Esophagus squamous epithelium (tissue), 5 donors: Measurements from ENCODE around the gene DHRS3. TPM values are rescaled to one million over a fixed set of nuclear protein-coding genes. Genes with fewer than 3 reads are reported as not detected.

Source experiments
- DNase-seq: peaks from one replicate; lab custom pipeline; 2025; lab: John Stamatoyannopoulos, UW
- H3K27ac ChIP-seq, 4 donors: fragments of 200-600 bp; sonication (generic); one replicate each; pipeline ENCODE4 v1.5.1; 2016 to 2019; ENCODE audit warnings: mild to moderate bottlenecking in 1 of 4
- H3K27me3 ChIP-seq, 4 donors: fragments of 200-600 bp; sonication (generic); 1 replicate in 3 of 4; 2 replicates in 1 of 4; pipeline versions ENCODE4 v1.5.1 to v1.6.0; 2017 to 2021; ENCODE audit warnings: antibody characterized with exemption in 1 of 4
- H3K36me3 ChIP-seq, 3 donors: fragments of 200-600 bp; sonication (generic); one replicate each; pipeline ENCODE4 v1.5.1; 2016 to 2019
- H3K4me1 ChIP-seq, 3 donors: fragments of 200-600 bp; sonication (generic); one replicate each; pipeline ENCODE4 v1.5.1; 2017 to 2019
- H3K4me3 ChIP-seq, 4 donors: fragments of 200-600 bp; sonication (generic); 1 replicate in 3 of 4; 2 replicates in 1 of 4; pipeline ENCODE4 v1.5.1; 2016 to 2019; ENCODE audit warnings: mild to moderate bottlenecking in 2 of 4, moderate library complexity in 1 of 4
- H3K9me3 ChIP-seq, 3 donors: fragments of 200-600 bp; sonication (generic); one replicate each; pipeline ENCODE4 v1.5.1; 2016 to 2019
- POLR2A ChIP-seq, 4 donors: fragments of 450-650 bp; IDR thresholded peaks; one replicate each; pipeline ENCODE4 v1.6.1; 2017; ENCODE audit warnings: antibody characterized with exemption in 4 of 4, mild to moderate bottlenecking in 4 of 4, moderate library complexity in 3 of 4
- WGBS, 2 donors: methylation state at CpG; one replicate each; pipeline ENCODE4 v1.1.5; 2018; 5-methylcytosine and 5-hydroxymethylcytosine counted together
- intact Hi-C: fragments of 100-400 bp; cut with DNase I; formaldehyde crosslinking; loops from one replicate; pipeline ENCODE4 v1.15.0; 2022
- total RNA-seq, 4 donors: library from RNA; depleted of rRNA; stranded (reverse); fragments of >200 nt; gene quantifications; one replicate each; pipeline ENCODE4 v1.1.0, GENCODE V29; 2016
- TF ChIP-seq, protein P1 (sequence below), 6 experiments: fragments of 450-650 bp in 4 of 6; fragments of 200-600 bp in 2 of 6; sonication (generic) in 2 of 6; IDR thresholded peaks; one replicate each; pipeline ENCODE4 v1.5.1; 2016 to 2019; ENCODE audit warnings: antibody characterized with exemption in 6 of 6, mild to moderate bottlenecking in 4 of 6, moderate library complexity in 4 of 6
- donor health status: DM: yes; HTN: yes; CAD: no.

Gene DHRS3
- total RNA-seq, 4 donors from 2014 or later: 87.7 to 166 (median 117) TPM

DNA sequence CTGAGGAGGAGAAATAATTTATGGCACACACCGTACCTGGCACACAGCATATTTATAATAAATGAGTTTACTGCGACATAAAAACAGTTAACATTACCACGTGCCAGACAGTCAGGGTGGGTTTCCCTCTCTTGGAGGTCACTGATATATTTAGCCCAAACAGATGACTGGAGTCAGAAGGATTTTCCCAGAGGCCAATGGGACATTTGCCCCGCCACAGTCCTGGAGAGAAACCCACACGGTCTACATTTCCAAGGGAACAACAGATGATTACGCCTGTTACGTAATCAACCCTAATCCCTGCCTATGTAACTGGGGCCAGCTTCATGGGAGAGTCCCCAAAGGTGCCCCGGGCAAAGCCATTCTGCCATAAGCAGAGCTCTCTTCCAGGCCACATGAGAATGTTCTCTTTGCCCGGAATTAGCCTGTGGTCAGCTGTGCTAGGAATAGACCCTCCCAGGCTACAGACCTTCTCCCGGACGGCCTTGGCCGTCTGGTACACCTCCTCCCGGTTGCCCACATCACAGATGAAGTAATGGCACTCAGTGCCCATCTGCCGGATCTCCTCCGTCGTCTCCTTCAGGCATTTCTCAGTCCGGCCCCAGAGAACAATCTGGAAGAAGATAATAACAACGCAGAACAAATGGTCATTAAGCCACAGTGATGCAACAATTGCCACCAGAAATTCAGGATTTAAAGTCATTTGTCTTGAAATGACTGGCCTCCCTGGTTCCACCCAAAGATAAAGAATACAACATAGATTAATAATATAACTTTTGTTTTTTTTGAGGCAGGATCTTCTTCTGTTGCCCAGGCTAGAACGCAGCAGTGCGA, 37.7 kb downstream of the DHRS3 start:
- Histone ChIP-seq H3K4me1 (peaks cover 3 to 29% (median 8%) of the 10 kb centered on the region in 3 donors), H3K27ac (peak overlapping the region; percentile 56 to 80 (median 70)), H3K9me3 (no peaks in the 10 kb centered on the region), H3K27me3 (no peaks in the 10 kb centered on the region), H3K36me3 (peaks cover 8 to 97% (median 15%) of the 10 kb centered on the region in 3 donors), H3K4me3 (no peak overlapping the region)
- 64 to 67% methylated on average over 14 to 16 of the region's 20 CpGs for WGBS, 2 donors
- TF ChIP-seq, protein P1, sequence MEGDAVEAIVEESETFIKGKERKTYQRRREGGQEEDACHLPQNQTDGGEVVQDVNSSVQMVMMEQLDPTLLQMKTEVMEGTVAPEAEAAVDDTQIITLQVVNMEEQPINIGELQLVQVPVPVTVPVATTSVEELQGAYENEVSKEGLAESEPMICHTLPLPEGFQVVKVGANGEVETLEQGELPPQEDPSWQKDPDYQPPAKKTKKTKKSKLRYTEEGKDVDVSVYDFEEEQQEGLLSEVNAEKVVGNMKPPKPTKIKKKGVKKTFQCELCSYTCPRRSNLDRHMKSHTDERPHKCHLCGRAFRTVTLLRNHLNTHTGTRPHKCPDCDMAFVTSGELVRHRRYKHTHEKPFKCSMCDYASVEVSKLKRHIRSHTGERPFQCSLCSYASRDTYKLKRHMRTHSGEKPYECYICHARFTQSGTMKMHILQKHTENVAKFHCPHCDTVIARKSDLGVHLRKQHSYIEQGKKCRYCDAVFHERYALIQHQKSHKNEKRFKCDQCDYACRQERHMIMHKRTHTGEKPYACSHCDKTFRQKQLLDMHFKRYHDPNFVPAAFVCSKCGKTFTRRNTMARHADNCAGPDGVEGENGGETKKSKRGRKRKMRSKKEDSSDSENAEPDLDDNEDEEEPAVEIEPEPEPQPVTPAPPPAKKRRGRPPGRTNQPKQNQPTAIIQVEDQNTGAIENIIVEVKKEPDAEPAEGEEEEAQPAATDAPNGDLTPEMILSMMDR (IDR thresholded peaks at IDR 0.05): no peak
- TF ChIP-seq POLR2A (IDR thresholded peaks at IDR 0.05): no peak
- no peak for DNase-seq
- intact Hi-C loops: no loop called here

DNA sequence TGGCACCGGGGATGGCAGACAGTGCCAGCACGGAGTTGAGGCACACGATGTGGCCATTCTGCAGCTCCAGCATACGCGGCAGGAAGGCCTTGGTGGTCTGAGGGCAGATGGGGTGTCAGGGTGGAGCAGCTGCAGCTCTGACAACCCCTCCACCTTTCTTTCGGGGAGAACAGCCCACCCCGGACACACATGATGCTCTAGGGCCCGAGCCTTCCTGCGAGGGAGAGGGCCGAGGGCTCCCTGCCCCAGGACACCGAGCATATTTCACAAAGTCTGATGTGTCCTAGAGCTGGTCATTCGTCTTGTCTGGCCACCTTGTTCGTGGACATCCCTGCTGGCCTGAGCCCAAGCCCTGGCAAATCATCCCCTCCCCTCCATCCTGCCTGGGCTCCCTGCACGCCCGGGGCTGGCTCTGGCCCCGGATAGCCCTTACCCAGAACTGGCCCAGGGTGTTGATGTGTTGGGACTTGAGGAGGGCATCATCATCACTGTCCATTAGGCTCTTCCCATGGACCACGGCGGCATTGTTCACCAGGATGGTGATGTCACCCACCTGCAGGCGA, 39.1 kb downstream of the DHRS3 start:
- Histone ChIP-seq H3K4me3 (no peak overlapping the region), H3K27me3 (no peaks in the 10 kb centered on the region), H3K4me1 (peaks cover 7 to 41% (median 9%) of the 10 kb centered on the region in 3 donors), H3K27ac (peak overlapping the region in 1 of 4 donors; percentile 18), H3K36me3 (peaks cover 15 to 97% (median 17%) of the 10 kb centered on the region in 3 donors), H3K9me3 (no peaks in the 10 kb centered on the region)
- TF ChIP-seq, protein P1 (IDR thresholded peaks at IDR 0.05): no peak
- TF ChIP-seq POLR2A (IDR thresholded peaks at IDR 0.05): no peak
- WGBS, 2 donors: 90% methylated on average over 9 to 17 of the region's 19 CpGs
- intact Hi-C loops: no loop called here
- DNase-seq: no peak

DNA sequence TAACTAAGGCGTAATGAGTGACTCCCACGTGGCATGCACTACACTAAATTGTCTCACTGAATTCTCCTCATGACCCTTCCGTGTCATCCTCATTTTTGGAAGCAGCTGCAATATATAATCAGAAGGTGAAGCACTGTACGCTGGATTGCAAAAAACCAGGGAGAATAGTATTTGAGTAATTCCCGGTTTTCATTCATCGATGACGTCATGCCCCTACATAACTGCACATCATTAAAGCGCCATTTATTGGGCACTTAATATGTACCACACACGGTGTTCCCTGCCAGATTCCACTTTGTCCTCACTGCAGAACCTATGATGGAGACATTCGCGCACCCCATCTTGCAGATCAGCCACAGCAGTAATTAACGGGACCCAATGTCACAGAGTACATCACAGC, 41.0 kb downstream of the DHRS3 start:
- Histone ChIP-seq H3K9me3 (no peaks in the 10 kb centered on the region), H3K27me3 (no peaks in the 10 kb centered on the region), H3K4me1 (peaks cover 14 to 57% (median 20%) of the 10 kb centered on the region in 3 donors), H3K4me3 (no peak overlapping the region), H3K36me3 (peaks cover 20 to 100% (median 25%) of the 10 kb centered on the region in 3 donors), H3K27ac (no peak overlapping the region)
- intact Hi-C loops: no loop called here
- TF ChIP-seq, protein P1 (IDR thresholded peaks at IDR 0.05): no peak
- no peak for TF ChIP-seq POLR2A (IDR thresholded peaks at IDR 0.05)
- DNase-seq: no peak
- 84 to 87% methylated on average over 9 to 12 of the region's 12 CpGs for WGBS, 2 donors

DNA sequence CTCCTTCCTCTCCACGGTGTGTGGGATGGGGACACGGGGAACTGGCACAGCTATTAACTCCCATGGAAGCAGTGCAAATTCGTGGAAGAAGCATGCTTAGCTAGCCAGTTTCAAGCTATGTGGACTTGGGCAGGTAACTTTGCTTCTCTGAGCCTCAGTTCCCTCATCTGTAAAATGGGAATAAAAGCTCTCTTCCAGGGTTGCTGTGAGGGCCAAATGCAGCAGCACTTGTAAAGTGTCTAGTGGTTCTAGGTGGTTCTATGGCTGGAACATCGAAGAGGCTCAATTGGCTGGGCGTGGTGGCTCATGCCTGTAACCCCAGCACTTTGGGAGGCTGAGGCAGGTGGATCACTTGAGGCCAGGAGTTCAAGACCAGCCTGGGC, 43.3 kb downstream of the DHRS3 start:
- peaks cover 12 to 36% (median 12%) of the 10 kb centered on the region in 3 donors for H3K4me1 ChIP-seq
- WGBS, 2 donors: 85 to 92% methylated on average over 2 to 5 of the region's 5 CpGs
- H3K27ac ChIP-seq: peak overlapping the region in 2 of 4 donors; percentile 72 to 78
- H3K27me3 ChIP-seq: no peaks in the 10 kb centered on the region
- intact Hi-C loops: no loop called here
- DNase-seq: no peak
- peaks cover 34 to 100% (median 46%) of the 10 kb centered on the region in 3 donors for H3K36me3 ChIP-seq
- no peak overlapping the region for H3K4me3 ChIP-seq
- TF ChIP-seq POLR2A (IDR thresholded peaks at IDR 0.05): no peak
- TF ChIP-seq, protein P1 (IDR thresholded peaks at IDR 0.05): no peak
- no peaks in the 10 kb centered on the region for H3K9me3 ChIP-seq
